ENCODE measurements around the gene PLAAT5. TPM values are rescaled to one million over a fixed set of nuclear protein-coding genes. Genes with fewer than 3 reads are reported as not detected.

The PLAAT5 gene
- total RNA-seq, result 2.7 TPM

DNA sequence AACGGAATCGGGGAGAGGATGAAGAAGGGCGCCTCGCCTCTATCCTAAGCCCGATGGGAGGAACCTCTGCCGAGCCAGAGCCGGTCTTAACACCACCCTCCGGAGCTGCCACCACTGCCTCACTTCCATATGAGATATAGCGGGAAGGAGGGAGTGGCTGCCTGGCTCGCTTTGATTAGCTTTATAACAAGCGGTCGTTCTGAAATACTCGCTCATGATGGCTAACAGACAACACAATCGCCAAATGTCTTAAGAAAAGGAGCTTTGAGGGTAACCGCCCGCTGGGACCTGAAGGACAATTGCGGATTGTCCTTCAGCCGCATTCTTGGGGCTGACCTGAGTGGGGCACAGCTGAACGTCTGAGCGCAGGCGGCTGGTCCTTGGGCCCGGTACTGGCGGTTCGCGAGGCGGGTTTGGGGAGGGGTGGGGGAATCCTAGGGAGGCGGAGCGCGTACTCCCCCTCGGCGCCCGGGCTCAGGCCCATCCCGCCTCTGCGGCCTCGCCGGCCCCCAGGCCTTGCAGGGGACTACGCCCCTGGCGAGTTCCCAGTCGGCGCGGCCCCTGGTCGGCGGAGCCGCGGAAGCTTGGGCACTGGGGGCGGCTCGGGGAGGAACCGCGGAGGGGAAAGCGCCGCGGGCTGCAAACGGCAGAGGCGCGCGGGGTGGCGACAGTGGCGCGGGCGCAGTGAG, at the start of gene PLAAT5:
PLAAT5 (minus strand) TSS at position 617 of the 689 bp plus-strand sequence; CDS start at position 484, 133 bp downstream.

DNA sequence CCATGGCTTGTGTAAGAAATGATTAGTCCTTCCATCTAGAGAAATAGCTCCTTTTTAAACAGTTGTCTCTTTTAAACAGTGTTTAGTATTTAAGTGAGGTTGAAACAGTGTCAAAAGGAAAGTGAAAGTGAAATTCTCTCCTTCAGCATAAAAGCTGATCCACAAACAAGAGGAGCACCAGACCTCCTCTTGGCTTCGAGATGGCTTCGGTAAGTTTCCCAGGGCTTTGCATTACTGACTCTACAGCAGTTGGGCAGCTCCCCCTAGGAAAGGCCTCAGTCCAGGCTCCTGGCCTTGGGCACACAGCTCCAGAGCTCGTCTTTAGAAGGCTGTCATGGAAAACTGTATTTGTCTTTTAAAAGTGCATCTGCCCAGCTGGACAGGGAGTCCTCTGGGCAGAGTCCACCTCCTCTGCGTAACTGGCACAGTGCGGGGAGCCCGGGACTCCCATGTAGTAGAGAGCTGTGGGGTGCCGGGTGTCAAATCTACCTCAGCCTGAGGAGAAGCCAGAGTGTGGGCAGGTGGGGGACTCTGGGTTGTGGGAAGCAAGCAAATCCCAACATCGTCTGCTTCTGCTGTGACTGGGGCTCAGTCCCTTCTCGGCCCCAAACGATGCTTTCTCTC, 45.8 kb upstream of the PLAAT5 start, which contains the start of gene PLAAT4:
PLAAT4 (plus strand) TSS at position 140 of the 624 bp plus-strand sequence; CDS start at position 201, 61 bp downstream.

GRCh38 chr11:63505857-63506528, 15.0 kb upstream of the PLAAT5 start, which contains the start of gene LGALS12:
Gene LGALS12, plus strand, starts transcription at chr11:63506084. Its CDS starts 375 bp downstream, at chr11:63506459.

Other genes with a start within 250 kb of the PLAAT5 start
- not detected for gene SLC22A25, start 247.6 kb downstream of the PLAAT5 start, total RNA-seq
- gene SLC22A9, start 121.4 kb downstream of the PLAAT5 start, total RNA-seq, result not detected
- 0.60 TPM for gene LGALS12, start 14.9 kb upstream of the PLAAT5 start, total RNA-seq
- gene PLAAT4, start 45.6 kb upstream of the PLAAT5 start, total RNA-seq, result 9.8 TPM
- gene PLAAT2, start 72.2 kb upstream of the PLAAT5 start, total RNA-seq, result 4.8 TPM
- gene PLAAT3, start 123.3 kb upstream of the PLAAT5 start, total RNA-seq, result 31.5 TPM
- gene ATL3, start 180.2 kb upstream of the PLAAT5 start, total RNA-seq, result 51.4 TPM
- gene RTN3, start 190.3 kb upstream of the PLAAT5 start, total RNA-seq, result 124 TPM

All from camera-type eye (tissue), 1 donor.